ENCODE data around the gene SLC2A4RG.

- no peak for TF ChIP-seq CTCF (conservative IDR thresholded peaks at IDR 0.05 in 1 of 2, IDR thresholded peaks at IDR 0.05 in 1 of 2; ENCODE audit: extremely low read depth in 1 of 2, insufficient read depth in 1 of 2, low read depth in 1 of 2, low read length in 2 of 2)
- TF ChIP-seq EZH2 (IDR thresholded peaks at IDR 0.05; ENCODE audit: borderline replicate concordance, low read length): no peak
Measured at GRCh38 chr20:63773571-63774241, 34.1 kb downstream of the SLC2A4RG start.
